Stimulated activated CD4-positive, alpha-beta T cell treated with anti-CD3 and anti-CD28 coated beads, Interleukin-4, amount 100 ng/mL, for 4 hours (primary cell): Measurements from ENCODE around the gene CACNA2D4.

Experiments
- DNase-seq, 2 experiments: peaks; one replicate each; pipeline ENCODE4 v3.0.0-alpha.2; 2020

Gene CACNA2D4

DNA sequence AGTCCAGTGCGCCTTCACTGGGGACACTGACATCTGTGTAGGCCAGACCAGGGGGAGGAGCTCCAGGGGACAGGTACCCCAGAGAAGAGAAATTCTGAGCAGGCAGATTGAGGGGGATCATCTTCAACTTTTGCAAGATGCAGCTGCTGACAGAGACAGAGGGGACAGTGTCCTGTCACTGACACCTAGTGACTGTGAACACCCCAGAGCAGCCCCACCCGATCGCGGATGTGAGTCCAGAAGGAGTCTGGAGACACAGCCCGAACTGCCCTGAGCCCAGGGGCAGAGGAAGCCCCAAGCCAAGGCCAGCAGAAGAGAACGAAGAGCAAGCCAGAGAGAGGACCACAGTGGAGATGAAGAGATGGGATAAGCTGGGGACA, 119.8 kb downstream of the CACNA2D4 start:
- no peak for DNase-seq

DNA sequence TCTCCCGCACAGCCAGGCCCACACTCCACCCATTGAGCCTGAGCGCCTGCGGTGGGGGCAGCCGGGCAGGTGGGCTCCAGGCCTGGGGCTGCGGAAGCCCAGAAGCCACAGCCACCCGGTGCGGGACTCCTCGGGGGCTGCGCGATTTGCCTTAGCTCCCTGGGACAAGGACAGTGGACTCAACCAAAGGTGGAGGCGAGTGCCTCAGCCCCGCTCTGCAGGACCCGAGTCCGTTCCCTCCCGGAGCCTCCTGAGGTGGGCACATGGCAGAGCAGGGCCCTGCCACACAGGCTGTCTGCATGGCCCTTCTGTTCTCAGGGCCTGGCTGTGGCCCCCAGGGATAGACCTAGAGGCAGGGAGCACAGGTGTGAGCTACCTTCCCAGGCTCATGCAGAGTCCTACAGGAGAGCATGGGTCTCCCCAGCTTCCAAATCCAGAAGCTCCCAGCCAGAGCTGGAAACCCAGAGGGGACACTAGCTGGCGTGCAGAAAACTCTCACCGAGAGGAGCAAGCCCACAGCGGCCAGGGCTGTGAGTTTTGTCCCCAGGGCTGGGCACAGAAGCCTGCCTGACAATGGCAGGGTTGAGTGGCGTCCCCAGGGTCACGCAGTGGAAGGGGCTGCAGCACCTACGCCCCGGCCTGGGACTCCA, 120.3 kb downstream of the CACNA2D4 start:
- no peak for DNase-seq

DNA sequence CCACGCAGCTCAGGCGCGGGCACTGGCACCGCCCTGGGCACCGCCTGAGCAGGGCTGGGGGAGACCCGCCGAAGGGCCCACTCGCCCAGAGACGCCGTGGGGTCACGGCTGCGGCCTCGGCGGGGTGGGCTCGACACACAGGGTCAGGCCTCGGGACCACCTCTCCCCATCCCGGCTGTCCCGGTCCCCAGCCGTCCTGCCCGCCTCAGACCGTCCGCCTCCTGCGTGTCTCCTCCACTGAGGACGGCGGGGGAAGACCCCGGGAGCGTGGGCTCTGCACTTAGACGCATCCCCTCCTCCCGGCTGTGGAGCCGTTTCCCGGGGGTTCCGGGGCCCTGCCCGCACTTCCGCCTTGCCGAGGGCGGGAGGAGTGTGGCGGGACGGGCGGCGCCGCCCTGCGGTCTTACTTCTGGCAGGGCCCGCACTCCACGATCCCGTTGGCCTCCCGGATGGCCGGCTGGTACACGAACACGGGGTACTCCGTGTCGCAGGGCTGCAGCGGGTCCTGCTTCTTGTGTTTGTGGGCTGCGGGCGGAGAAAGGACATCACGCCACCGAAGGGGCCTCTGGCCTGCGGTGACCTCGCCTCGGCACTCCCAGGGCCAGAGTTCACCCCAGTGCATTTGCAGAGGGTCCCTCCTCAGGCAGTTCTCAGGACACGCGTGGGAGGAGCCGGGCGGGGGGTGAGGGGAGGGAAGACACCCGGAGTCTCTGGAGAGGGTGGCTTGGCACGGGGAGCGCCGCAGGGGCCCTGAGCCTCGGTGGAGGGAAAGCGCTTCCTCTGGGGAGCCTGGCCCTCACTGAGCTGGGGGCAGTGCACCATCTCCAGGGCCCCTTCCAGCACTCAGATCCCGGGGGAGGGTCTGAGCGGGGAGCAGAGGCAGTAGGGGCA, 121.2 kb downstream of the CACNA2D4 start:
- peak; percentile 52 to 65 for DNase-seq

DNA sequence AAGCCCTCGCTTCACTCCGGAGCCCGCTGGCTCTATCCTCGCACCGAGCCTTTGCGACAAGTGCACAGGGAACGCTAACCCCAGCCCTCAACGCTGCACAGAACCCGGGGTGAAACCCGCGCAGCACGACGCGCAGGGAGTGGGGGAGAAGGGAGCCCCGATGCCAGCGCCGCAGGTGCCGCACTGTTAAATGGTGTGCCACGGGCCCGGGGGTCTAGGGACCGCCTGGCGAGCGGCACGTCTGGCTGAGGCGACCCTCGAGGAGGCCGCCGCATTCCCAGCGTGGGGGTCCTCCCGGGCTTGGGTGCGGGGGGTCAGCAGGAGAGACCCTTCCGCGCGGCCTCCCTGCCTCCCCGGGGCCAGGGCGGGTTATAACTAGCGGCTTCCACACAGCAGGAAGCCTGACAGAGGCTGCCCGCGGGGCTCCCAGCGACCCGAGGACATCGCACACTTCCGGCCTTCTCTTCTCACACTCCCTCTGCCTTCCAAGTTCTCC, 121.9 kb downstream of the CACNA2D4 start:
- peak; percentile 43 to 47 for DNase-seq

DNA sequence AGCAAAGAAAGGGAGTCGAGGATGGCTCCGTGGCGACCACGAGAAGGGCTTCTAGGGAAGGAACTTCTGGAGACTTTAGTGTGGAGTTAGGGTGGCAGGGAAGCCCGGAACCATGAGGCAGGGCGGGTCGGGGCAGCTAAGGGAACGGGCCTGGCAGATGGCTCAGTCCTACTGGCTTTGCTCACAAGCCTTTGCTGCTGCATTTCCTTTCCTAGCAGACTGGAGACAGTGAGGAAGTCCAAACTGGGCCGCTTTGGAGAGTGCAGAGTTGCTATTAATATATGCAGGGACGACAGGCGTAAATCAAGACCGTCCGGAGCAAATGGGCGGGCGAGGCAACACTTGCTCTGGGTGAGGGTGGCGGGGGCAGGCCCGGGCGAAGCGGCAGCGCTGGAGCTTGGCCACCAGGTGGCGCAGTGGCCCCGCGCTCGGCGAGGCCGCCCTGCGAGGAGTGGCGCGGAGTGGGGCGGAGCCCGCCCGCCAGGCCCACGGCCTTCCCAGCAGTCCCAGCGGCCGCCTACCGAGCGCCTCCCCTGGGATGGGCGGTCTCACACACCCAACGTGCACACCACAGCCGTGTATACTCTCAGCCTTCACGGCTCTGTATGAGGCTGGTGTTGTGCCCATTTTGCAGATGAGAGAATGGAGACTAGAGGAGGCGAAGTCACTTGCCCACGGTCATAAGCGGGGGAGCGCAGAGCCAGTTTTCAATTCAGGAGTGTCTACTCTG, 122.5 kb downstream of the CACNA2D4 start:
- DNase-seq, result peak; percentile 94

DNA sequence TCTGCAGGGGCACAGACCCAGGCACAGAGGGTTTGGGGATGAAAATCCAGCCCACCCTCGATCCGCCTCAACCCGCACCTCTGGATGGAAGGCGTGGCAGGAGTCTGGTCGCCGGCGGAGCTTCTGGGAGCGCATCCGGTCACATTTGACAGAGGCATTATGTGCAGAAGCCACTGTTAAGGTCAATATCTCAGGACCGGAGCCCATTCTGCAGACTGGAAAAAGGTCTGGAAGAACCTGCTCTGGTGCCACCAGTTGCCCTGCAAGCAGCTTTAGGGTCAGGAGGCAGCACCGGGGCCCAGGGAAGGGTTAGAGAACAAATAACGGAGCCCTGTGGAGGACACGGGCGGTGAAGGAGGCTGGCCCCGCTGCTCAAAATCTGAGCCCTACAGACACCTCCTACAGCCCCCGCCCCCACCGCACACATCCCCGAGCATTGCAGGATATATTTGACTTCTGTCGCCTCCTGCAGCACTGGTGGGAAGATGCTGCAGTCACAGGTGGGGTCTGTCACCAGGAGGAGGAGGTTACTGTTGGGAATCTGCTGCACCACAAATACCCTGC, 123.1 kb downstream of the CACNA2D4 start:
- no peak for DNase-seq

DNA sequence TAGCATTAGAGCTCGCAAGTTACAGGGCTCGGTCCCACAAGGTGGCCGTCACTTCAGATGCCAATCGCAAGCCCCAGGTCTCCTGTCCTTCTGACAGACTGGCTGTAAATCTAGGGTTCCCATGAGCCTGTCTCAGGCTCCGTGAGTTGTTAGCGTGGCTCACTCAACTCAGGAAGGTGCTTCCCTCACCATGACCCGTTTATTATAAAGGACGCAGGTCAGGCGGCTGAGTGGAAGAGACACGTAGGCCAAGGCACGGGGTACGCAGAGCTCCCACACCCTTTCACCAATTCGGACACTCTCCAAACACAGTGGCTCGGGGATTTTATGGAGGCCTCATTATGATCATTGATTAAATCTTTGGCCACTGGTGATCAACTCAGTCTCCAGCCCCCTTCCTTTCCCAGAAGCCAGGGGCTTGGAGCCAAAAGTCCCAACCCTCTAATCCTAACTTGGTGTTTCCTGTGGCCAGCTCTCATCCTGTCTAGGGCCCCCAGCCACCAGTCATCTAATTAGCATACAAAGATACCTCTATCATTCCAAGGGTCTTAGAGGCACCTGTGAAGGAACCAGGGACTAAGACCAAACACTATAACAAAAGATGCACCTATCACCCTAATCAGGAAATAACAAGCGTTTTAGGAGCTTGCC, 123.9 kb downstream of the CACNA2D4 start:
- DNase-seq, result no peak

DNA sequence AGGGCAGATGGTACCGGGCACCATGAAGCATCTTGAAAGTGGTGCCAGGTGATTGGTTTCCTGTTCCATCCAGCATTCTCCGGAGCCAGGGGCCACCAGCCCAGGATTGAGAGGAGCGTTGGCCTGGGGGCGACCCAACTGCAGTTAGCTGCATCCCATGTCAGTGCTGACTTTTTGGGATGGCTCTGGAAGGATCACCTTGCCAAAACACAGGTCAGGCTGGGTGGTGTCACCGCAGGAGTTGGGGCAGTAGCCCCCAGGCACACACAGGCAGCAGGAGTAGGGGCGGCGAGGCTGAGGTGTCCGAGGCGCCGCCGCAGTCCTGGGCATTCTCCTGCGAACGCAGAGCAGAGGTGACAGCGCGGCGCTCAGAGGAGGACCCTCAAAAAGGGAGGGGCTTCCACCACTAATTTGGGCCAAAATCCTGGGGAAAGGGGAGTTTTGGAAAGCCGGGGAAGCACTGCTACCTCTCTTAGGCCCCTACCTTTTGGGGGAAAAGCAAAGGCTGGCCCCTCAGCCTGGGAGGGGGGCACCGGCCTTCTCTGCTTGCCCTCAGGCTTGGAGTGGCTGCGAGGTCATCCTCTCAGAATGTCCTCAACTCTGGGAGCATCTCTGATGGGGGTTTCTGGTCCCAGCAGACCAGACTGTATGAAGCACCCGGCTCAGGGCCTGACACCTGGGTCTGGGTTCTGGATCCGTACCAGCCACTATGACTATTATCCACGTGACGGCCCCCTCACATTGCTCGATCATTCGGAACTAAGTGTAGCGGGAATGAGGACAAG, 124.8 kb downstream of the CACNA2D4 start:
- DNase-seq, result no peak

DNA sequence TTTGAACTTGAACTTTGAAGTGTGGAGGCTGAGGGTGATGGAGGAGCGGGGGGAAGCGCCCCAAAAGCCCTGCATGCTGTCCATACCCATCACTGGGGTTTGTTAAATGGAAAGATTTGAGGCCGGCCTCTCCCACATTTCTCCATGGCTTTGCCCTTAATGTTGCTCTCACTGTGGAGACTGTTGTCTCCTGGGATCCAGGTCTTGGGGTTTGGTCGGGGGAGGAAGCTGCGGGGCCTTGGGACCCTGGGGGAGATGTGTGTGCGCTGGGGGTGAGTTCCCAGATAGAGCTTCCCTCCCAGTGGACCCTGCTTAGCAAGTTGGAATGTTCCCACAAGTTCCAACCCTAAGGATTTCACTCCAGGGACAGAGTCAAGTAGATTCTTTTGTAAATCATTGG, 126.0 kb downstream of the CACNA2D4 start:
- no peak for DNase-seq

DNA sequence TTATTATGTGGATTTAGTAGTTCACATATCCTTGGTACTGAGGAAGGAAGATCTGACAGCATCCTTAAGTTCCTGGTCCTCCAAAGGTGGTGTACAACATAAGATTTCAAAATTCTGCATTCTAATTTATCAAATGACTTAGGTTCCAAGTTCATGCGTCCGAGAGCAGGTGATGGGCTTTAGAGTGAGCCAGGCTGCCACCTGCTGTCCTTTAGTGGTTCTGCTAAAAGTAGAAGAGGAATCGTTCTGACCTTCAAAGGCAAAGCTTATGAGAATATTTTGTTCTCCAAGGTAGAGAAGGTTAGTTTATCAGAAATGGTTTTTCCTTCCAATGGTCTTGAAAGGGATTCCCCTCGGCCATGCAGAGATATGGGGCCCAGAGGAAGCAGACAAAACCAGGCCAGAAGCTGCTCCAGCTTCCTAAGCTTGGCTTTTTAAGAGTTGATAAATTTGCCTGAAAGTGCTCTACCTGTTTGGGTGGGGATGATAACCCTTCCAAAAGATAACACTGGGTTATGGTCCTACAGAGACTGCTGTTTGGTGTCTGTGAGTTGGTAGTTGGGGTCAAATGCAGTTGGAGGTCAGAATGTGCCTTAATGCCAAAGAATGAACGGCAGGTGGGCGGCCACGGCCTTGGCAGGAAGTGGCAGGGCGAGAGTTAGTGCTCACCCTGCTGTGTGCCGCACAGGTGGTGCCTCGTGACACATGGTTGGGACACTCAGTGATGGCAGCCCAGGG, 127.2 kb downstream of the CACNA2D4 start:
- DNase-seq, result peak; percentile 49 to 62

DNA sequence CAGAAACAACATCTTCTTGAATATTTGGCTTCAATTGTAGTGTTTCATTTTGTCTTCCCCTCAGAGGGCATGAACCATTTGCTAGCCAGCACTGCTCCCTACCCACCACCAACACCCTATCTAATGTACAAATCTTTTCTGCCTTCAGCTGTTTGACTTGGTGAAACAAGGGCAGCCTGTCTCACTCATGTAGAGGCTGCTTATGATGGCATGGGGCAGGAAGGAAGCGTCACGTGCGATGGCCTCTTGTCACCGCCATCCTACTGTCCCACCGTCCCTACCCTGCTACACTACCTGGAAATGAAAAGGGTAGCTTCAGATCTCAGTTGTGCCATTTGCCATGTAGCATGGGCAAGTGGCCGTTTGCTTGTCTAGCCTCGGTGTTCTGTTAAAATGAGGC, 128.0 kb downstream of the CACNA2D4 start:
- no peak for DNase-seq

DNA sequence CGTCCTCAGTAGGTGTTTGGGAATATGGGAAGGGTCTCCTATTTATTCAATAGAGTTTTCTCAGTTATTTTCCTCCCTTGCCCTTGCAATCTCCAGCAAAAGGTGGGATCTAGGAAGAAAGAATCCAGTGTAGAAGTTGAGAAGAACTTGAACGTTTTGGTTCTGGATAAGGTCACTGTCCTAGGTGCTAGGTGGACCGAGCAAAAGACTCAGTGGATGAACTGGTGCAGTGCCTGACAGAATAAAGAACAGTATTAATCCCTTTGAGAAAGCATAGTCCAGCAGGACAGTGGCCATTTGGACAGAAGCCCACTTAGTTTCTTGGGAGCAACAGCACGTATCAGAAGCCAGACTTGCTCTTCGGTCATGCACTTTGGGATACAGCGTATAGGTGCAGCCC, 130.7 kb downstream of the CACNA2D4 start:
- no peak for DNase-seq

DNA sequence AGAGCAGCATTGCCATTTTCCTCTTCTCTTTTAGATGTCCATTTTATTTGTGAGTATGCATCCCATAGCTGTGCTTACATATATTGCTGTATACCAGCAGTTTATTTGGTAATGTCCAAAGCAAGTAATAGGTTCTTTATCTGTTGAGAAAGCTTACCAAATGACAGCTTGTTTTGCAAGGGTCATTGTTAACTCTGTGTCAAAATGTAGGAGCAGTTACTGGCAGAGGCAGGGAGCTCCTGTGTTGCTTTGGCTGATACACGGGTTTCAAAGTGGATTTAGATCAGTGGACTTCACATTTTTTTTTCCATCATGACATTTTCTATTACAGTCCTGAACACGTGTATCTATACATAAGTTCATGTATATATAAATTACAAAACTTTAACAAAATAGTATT, 136.2 kb downstream of the CACNA2D4 start:
- no peak for DNase-seq

DNA sequence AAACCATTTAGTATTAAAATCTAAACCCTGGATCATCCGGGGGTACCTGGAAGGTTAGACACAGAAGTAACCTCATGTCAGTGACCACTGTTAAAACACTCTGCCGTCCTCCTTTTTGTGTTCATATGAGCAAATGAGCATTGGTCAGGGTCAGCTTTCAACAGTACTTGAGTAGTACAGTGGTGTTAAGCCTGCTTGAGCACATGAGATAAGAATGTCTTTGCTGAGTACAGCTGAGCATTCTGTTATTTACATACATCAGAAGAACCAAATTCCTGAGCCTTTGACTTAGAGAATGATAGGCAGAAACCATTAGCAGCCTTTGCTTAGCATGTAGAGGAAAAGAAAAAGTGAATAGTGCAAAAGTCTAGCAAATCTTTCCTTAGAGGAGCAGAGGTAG, 136.7 kb downstream of the CACNA2D4 start:
- no peak for DNase-seq

DNA sequence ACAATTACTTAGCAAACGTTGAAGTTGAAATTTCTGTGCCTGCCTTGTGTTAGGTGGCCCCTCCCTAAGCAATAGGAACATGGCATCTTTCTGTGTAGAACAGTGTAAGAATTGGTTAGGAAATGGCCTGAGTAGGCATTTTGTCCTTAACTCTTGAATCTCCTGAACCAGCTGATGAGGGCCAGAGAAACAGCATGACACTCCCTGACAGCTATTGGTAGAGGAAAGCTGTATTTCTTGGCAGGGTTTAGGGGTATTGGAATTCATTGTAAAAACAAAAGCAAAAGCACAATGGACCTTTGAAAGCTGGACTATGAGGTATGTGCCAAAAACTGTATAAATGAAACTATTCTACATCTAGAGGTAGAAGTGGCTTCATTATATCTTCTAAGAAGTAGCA, 138.7 kb downstream of the CACNA2D4 start:
- no peak for DNase-seq

DNA sequence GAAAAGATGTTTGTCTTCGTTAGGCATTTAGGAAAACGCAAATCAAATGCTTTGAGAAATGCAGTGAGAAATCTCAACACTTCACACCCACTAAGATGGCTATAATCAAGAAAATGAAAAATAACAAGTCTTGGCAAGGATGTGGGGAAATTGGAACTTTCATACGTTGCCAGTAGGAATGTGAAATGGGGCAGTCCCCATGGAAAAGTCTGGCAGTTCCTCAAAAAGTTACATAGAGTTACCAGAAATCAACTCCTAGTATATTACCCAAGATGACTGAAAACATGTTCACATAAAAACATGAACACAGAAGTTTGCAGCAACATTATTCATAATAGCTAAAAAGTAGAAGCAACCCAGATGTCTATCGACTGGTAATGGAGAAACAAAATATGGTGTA, 139.5 kb downstream of the CACNA2D4 start:
- no peak for DNase-seq

DNA sequence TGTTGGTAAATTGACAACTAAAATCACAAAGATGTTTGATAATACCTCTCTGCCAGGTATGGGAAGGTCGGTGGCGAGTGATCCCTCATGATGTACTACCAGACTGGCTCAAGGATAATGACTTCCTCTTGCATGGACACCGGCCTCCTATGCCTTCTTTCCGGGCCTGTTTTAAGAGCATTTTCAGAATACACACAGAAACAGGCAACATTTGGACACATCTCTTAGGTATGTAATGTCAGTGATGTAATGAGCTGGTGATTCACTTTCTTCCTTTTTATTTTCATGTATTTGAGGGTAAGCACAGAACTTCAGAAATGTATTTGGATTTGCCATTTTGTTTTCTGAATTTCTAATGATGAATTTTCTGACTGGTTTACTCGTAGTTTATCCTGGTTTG, 140.7 kb downstream of the CACNA2D4 start:
- no peak for DNase-seq

DNA sequence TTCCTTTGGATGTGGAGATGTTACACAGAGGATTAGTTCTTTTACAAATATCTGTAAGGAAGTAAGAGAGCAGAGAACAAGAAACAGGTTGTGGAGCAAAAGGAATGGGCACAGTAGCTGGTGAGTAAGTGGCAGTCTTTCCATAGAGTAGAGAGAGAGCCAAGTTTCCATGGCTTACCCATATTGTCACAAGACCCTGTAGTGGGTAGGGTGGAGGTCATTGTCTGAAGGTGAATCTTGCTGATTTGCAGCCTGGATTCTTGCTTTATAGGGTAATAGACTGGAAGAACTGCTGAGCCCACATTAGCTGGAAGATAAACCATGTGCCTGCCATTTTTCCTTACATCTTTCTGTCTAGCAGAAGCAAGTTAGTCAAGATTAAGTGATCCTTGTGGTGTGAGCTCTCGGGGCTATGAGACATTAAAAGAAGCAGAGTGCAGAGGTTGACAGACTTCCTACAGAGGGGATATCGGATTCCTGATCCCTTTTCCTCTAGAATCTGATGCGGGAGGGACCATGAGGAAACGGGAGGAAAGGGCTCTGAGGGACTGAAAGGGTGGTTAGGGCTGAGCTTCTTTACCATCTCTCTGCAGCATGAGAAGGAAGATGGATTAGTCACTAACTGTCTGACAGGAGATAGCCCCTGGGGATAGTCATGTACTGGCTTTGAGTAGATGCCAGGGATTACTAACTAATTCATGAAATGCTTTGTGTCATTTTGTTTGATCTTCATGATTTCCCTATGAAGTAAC, 142.1 kb downstream of the CACNA2D4 start:
- no peak for DNase-seq

DNA sequence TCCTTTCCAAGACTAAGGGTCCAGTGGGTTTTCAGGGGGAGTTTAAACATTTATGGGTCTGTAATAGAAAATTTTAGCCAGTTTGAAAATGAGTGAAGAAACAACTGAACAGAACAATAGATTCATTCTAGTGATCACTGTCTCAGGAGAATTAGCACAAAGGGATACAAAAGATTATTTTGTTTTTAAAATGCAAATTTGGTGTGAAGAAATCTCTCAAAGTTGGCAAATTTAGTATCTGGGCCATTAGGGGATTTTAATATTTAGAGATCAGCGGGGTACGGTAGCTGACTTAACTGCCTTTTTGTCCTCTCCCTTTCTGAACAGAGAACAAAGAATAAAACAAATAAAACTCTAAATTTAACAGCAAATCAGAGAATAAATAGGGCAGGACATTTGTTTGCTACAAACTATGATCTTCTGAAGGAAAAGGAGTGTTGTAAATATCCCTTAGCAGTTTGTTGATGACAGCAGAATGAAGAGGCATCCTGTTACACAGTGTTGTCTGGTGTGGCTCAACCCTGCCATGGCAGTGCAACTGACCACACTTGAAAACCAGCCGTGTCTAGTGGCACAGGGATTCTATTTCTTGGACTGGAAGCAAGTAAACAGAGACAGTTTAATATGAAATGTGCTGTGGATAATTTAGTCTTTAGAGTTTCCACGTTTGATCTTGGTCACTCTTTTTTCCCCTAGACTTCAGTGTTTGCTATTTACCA, 144.4 kb downstream of the CACNA2D4 start:
- no peak for DNase-seq
